CD4-positive, alpha-beta T cell treated with Interleukin-4 for 1 hour (primary cell): ENCODE data around the gene ZFP69.
A peak's percentile ranks its signal among the peaks of the same experiment; 100 is the strongest.
"Not testable (repeated sequence)": the region's sequence is repeated elsewhere in the genome, so short reads cannot be mapped to it uniquely, and the experiment has no call there.

Experiments
- DNase-seq, 2 donors: peaks; one replicate each; pipeline ENCODE4 v3.0.0-alpha.2; 2020 to 2022

Gene ZFP69

DNA sequence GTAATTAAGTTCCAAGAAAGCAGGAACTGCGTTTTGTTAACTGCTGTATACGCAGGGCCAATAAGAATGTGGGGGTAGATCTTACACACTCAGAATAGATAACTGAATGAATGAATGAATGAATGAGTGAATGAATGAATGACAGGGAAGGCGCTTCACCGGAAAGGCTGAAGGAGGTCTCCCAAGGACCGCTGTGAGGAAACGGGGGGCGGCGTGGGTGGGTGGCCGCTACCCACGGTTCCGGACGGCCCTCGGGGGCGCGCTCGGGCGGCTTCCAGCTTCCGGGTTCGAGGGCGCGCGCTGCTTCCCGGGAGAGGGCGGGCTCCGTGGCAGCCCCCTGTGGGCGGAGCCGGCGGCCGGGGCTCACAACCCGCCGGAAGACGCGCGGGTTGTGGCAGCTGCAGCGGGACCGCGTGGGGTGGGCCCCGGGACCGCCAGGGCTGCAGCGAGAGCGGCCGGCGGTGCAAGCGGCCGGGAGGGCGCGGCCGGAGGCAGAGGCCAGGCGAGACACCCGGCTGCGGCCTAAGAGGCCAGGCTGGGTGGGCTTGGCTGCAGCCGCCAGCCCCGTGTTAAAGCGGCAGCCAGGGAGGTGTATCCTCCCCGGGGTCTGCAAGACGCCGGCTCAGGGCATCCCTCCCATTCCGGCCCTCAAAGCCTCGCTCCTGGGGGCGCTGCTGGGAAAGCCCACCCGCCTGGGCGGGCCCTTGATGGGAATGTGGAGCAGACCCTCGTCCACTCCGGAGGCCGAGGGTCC lies at the start of gene ZFP69:
Gene ZFP69, plus strand, starts transcription at position 367 of the 754 bp plus-strand sequence. CDS start 2,072 bp downstream, outside the sequence.
- DNase-seq = peak; percentile 70 to 71

DNA sequence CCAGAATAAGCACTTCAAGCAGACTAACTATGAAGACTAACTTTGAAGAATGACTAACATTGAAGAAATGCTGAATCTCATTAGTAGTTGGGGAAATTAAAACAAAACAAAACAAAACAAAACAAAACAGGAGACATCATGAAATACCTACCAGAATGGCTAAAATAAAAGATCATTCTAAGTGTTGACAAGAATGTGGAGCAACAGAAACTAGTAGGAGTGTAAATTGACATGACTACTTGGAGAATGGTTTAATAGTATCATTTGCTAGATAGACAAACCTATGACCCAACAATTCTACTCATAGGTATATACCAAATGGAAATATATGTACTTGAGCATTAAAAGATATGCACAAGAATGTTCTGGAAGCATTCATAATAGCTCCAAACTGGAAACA lies 45.7 kb upstream of the ZFP69 start:
- DNase-seq = no peak

DNA sequence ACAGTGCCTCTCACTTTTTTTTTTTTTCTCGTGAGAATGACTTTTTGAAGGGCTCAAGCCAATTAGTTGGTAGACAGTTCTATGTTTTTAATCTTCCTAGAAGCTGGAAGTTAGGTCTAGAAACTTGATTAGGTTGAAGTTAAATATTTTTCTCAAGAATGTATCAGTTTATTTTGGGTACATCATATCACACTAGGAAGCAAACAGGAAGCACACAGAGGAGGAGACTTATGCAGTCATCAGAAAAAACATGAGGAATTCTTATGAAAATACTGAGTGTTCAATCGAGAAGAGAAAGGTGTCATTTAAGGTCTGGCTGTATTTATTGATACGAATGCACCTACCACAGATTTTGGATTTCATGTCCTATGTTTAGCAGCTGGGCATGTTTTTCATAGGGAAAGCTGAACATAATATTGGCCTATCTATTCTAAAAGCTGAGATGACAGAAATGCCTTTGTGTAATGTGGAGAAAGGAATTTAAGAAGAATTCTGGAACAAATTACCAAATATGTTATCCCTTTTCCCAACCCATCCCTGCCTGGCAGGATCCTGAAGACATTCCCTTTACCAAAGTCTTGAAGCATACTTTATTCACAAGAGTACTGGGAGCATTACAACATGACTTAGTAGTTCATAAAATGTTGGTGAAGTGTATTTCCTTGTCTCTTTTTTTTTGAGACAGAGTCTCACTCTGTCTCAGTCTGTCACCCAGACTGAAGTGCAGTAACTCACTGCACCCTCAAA lies 44.3 kb upstream of the ZFP69 start:
- no peak for DNase-seq

DNA sequence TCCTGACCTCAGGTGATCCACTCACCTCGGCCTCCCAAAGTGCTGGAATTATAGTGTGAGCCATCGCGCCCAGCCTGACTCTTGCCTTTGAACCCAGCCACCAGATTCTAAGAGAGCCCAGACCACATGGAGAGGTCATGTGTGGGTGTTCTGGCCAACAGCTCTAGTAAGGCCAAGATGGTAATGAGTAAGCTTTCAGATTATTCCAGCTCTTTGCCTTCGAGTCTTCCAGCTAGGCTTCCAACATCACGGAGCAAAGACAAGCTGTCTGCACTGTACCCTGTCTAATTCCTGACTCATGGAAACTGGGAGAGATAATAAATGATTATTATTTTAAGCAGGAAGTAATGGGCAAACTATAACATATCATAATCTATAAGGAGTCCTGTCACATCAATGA lies 41.6 kb upstream of the ZFP69 start:
- DNase-seq = no peak

DNA sequence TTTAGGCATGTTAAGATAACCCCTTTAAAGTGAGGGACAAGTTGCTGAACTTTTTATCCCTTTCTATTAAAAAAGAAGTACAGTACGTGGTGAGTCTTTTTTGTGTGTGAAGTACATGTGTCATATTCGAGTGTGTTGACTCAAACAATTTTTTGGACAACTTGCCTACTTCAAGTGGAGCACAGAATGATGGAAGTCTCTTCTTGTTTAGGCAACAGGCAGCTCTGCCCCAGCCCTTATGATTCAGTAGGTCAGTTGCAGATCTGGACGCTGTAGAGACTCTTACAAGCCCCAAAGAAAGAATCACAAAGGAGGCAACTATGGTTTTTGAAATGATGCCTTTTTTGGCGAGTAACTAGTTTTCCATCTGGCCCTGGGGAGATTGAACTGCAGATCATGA lies 41.2 kb upstream of the ZFP69 start:
- no peak for DNase-seq

DNA sequence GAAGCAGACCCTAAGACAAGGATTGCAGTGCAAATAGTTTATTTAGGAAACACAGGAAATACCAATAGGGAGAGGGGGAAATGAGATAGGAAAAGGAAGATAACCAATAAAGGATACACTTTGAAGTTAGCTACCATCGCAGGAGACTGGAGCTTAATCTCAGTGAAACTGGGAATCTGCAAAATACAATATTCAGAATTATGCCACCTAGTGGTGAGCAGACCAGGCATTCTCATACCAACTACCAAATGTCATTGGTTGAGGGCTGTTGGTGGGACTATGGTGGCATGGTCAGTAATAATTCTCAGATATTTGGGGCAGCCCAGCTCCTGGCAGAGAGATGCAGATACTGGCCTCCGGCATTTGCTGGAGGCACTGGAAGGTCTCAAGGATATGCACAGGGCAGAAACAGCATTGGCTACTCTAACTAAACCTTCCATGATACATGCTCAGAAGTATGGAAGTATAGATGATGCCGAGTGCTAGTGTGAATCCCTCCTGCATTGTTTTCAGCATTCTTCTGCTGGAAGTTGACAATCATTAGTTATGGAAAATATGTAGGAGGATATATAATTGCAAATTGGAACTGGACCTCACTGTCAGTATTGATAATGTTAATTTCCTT lies 38.6 kb upstream of the ZFP69 start:
- DNase-seq = peak in 1 of 2 donors; percentile 52

DNA sequence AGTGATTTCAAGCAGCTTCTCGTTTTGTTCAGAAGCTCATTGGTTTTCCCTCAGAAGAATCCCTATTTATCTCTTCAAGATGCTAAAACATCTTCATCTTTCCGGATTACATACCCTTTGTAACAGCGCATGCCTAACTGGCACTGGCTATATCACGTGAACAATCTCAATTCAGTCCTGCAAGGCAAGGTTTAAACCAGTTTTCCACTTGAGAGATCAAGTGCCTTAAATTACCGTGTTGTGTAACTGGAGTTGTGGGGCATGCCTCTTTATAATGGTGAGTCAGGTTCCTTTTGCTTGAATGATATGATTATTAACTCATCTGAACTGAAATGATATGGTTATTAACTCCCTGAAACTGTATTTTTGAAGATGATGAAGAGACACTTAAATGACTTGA lies 37.8 kb upstream of the ZFP69 start:
- DNase-seq = no peak

DNA sequence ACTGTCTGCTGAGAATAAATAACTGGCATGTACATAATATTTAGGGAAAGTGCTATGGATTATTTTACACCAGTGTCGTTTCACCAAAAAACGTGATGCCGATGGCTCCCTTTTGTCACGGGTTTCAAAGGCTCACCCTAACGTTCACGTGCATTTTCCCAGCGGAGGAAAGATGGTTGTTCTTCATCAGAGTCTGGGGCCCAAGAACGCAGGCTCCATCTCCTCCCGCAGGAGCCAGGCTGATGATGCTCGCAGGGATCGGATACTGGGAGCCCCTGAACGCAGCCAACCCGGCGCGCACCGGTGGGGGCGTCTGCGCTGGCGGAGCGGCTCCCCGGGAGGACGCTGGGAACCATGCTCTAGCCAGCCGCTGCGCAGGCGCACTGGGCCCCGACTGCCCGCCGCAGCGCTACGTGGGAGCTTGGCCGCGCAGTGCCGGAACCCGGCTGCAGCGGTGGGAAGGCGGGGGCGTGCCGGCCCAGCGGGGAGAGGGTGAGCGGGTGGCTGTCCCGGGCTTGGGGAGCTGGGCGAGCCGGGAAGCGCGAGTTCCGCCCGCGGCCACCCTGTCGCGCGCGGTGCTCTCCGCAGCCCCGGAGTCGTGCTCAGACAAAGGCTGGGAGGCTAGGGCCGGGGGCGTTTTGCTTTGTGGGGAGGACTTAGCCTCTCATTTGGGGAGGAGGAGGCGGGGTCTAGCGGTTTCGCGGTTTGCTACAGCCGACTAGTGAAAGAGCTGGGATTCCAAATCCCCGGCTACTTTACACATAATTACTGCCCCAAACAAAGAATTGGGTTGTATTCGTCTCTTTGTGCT lies 27.2 kb upstream of the ZFP69 start, which contains the start of gene ZFP69B:
Gene ZFP69B, plus strand, starts transcription at position 793 of the 811 bp plus-strand sequence. CDS start 486 bp downstream, outside the sequence.
- peak; percentile 87 for DNase-seq

DNA sequence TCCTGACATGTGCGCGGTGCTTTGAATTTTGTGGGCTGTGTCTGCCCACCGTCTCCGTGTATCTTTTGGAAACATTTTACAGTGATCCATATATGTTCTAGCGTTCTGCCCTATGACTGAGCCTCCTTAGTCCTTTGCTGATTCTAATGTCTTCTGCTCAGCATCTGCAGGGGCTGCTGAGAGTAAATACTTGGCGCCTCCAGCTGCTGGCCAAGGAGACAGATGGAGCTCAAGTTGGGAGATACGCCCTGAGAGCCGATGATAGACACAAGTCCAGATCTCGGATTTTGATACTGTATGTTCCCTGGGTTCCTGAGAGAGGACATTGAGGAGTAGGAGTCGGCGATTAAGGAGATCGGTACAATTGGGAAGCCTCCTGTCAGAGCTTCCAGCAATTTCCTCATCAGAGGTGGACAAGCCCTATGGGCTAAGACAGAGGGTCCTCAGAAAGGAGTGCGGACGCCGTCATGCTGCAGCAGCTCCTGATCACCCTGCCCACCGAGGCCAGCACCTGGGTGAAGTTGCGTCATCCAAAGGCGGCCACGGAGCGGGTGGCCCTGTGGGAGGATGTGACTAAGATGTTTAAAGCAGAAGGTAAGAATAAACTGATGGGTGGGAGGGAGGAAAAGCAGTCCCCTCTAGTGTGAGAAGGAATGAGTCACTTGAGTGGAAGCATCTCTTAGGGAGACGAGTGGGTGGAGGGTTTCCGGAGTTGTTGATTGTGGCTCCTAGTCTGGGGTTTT lies 26.4 kb upstream of the ZFP69 start:
- peak; percentile 73 for DNase-seq

DNA sequence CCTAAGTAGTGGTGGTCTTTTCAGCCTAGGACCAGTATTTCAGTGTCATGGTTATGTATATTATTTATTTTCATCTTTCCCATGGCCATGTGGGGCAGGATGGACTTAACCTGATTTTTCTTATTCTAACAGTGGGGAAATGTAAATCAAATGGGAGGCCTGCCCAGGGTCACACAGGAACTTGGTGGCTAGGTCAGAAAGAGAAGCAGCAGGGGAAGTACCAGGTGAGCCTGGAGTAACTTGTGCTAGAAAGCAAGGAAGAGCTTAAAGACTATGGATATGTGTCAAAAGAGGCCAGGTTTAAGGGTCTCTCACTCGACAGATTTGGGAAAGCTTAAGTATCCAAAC lies 25.9 kb upstream of the ZFP69 start:
- no peak for DNase-seq

DNA sequence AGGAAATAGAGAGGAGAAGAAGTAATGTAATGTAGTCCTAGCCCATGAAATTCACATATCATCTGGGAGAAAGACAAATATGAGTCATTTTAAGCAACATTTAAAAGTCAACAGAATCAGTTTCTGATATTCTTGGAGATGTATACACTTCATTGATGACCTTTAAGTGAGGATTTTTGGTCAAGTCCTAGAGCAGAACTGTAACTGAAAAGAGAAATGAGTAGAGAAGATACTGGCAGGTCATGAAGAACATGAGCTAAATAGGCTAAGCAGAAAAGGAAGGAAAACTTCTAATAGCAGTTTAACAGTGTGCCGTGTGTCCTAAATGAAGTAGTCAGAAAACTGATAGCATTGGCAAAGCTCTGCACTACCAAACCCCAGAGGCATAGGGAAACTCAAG lies 22.2 kb upstream of the ZFP69 start:
- DNase-seq = no peak

DNA sequence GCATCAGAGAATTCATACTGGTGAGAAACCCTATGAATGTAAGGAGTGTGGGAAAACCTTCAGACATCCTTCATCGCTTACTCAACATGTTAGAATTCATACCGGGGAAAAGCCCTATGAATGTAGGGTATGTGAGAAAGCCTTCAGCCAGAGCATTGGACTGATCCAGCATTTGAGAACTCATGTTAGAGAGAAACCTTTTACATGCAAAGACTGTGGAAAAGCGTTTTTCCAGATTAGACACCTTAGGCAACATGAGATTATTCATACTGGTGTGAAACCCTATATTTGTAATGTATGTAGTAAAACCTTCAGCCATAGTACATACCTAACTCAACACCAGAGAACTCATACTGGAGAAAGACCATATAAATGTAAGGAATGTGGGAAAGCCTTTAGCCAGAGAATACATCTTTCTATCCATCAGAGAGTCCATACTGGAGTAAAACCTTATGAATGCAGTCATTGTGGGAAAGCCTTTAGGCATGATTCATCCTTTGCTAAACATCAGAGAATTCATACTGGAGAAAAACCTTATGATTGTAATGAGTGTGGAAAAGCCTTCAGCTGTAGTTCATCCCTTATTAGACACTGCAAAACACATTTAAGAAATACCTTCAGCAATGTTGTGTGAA lies 14.0 kb upstream of the ZFP69 start:
- DNase-seq = no peak

DNA sequence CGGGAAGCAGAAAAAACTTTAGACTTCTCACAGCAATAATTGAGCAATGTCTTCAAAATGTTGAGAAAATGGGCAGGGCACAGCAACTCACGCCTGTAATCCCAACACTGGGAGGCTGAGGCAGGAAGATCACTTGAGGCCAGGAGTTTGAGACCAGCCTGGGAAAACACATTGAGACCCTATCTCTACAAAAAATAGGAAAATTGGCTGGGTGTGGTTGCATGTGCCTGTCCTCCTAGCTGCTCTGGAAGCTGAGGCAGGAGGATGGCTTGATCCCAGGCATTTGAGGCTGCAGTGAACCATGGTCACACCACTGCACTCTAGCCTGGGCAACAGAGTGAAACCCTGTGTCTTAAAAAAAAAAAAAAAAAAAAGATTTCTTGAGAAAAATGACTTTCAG lies 7.8 kb upstream of the ZFP69 start:
- DNase-seq = no peak

DNA sequence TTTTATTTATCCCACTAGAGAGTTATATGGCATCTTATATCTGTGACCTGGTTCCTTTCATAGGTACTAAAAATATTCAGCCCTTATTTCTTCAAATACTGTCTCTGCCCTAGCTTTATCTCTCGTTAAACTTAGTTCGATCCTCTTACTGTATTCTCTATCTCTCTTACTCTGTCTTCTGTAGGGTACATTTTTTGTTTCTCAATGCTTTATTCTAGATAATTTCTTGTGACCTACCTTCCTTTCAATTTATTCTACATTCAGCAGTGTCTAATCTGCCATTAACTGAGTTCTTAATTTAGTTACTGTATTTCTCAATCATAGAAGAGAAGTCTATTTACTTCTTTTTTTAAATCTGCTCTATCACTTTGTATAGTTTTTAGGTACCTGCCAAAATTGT lies 1.8 kb upstream of the ZFP69 start:
- no peak for DNase-seq

DNA sequence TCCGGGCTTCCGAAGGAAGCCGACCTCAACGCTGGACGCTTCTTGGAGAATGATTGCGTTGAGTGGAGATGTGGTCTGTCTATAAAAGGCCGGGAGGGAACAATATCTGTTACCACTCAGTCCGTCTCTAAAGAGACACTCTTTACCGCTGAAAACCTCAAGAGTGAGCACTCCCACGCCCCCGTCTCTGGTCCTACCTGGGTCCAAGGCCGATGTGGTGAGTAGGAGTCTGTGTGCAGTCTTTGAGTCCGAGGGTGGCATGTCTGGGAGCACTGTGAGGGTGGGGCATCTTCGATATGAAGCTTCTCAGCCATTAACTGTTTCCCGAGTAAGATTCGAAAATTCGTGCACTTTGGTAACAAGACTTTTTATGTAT lies 576 bp downstream of the ZFP69 start:
- peak in 1 of 2 donors; percentile 9 for DNase-seq

DNA sequence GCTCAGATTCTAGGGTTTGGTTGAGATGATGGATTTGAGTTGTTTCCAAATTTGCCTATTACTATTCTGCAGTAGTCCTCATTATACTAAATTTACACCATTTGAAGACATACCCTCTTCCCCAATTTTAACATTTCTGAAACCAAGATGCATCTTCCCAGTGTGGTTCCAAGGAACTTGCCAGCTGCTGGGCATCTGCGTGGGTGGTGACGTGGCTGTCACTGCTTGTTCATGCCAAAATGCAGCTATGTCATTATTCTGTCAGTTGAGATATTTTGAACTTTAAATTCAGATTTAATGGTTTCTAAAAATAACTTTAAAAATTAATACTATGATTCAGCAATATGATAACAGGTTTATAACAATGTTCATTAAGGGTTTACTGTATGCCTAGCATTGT lies 1.2 kb downstream of the ZFP69 start:
- DNase-seq = no peak

DNA sequence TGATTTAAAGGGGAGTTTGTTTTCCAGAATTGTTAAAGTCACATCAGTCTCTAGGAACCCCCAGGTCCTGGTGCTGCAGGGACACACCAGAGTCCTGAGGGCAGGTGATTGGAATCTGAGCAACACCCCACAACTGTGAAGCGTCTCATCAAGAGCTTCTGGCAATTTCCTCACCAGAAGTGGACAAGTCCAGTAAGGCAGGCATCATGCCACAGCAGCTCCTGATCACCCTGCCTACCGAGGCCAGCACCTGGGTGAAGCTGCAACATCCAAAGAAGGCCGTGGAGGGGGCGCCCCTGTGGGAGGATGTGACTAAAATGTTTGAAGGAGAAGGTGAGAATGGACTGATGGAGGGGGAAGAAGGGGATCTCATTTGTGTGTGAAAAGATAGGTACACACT lies 2.1 kb downstream of the ZFP69 start:
- no peak for DNase-seq

DNA sequence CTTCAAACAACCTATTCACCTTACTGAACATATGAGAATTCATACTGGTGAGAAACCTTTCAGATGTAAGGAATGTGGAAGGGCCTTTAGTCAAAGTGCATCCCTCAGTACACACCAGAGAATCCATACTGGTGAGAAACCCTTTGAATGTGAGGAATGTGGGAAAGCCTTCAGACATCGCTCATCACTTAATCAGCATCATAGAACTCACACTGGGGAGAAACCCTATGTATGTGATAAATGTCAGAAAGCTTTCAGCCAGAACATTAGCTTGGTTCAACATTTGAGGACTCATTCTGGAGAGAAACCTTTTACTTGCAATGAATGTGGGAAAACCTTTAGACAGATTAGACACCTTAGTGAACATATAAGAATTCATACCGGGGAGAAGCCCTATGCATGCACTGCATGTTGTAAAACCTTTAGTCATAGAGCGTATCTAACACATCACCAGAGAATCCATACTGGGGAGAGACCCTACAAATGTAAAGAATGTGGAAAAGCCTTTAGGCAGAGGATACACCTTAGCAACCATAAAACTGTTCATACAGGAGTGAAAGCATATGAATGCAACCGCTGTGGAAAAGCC lies 18.3 kb downstream of the ZFP69 start:
- DNase-seq = no peak

DNA sequence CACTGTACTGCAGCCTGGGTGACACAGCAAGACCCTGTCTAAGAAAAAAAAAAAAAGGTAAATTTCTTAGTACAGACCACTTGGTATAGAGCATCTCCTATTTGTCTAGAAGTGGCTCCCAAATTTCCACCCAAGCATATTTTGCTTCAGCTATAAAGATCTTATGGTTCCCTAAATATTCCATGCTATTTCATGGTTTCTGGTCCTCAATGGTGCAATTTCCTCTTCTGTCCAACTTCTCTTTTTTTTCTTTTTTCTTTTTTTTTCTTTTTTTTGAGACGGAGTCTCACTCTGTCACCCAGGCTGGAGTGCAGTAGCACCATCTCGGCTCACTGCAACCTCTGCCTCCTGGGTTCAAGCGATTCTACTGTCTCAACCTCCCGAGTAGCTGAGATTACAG lies 25.6 kb downstream of the ZFP69 start:
- not testable (repeated sequence) for DNase-seq

DNA sequence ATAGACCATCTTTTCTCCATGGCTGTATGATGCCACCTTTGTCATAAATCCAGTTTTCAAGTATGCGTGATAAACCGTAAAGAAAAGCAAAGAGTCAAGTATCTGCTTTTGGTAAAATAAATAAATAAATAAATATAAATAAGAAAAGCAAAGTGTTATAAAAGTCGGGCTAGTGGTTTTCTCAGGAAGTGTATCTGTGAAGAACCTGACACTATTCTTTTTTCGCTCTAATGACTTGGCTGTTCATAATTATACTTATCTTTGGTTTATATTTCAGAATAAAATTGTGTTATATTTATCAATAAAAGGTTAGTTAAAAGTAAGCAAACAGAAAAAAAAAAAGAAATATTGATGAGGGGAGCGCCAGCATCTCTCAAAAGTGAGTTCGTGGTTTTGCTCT lies 30.9 kb downstream of the ZFP69 start:
- DNase-seq = peak in 1 of 2 donors; percentile 1
